Neural crest cell (in vitro differentiated cells): ENCODE results near the gene XAGE1A. TPM values are rescaled to one million over a fixed set of nuclear protein-coding genes. Genes with fewer than 3 reads are reported as not detected.
"Not testable (repeated sequence)": the region's sequence is repeated elsewhere in the genome, so short reads cannot be mapped to it uniquely, and the experiment has no call there.

ENCODE experiments used
- DNase-seq: peaks from one replicate; pipeline ENCODE4 v3.0.0; 2021; ENCODE audit warnings: low read depth, mixed read lengths, low spot score
- H3K27ac Mint-ChIP-seq: one replicate; pipeline ENCODE4 v1.8.0; 2021; ENCODE audit warnings: mild to moderate bottlenecking, mixed read lengths; ENCODE audit not compliant: unreplicated experiment
- H3K27me3 Mint-ChIP-seq: 2 replicates; pipeline ENCODE4 v1.8.0; 2021; ENCODE audit warnings: low read depth, mild to moderate bottlenecking, mixed read lengths
- H3K36me3 Mint-ChIP-seq: 2 replicates; pipeline ENCODE4 v1.8.0; 2021; ENCODE audit warnings: low read depth, mild to moderate bottlenecking, mixed read lengths
- H3K4me1 Mint-ChIP-seq: 2 replicates; pipeline ENCODE4 v1.8.0; 2021; ENCODE audit warnings: mixed read lengths
- H3K4me3 Mint-ChIP-seq: one replicate; pipeline ENCODE4 v1.8.0; 2021; ENCODE audit warnings: mild to moderate bottlenecking, mixed read lengths
- H3K9me3 Mint-ChIP-seq: 2 replicates; pipeline ENCODE4 v1.8.0; 2021; ENCODE audit warnings: mixed read lengths
- CTCF ChIP-seq: fragments of 200-600 bp; sonication (generic); conservative IDR thresholded peaks from 2 replicates; pipeline ENCODE4 v1.5.0; 2021; ENCODE audit warnings: antibody characterized with exemption, mild to moderate bottlenecking
- total RNA-seq: library from RNA; stranded (reverse); gene quantifications from 2 replicates; pipeline ENCODE4 v1.2.1, GENCODE V29; 2021

The XAGE1A gene
- total RNA-seq, 1 donor from 2014 or later: not detected

GRCh38 chrX:52516987-52517325 lies 21.3 kb downstream of the XAGE1A start, which contains the start of gene XAGE1B:
TSS of gene XAGE1B (minus strand) at chrX:52517063. CDS start at chrX:52515527, 1,536 bp downstream.
- DNase-seq, H3K27ac Mint-ChIP-seq, H3K9me3 Mint-ChIP-seq, H3K36me3 Mint-ChIP-seq, H3K4me3 Mint-ChIP-seq, H3K27me3 Mint-ChIP-seq, H3K4me1 Mint-ChIP-seq: not testable (repeated sequence)

DNA sequence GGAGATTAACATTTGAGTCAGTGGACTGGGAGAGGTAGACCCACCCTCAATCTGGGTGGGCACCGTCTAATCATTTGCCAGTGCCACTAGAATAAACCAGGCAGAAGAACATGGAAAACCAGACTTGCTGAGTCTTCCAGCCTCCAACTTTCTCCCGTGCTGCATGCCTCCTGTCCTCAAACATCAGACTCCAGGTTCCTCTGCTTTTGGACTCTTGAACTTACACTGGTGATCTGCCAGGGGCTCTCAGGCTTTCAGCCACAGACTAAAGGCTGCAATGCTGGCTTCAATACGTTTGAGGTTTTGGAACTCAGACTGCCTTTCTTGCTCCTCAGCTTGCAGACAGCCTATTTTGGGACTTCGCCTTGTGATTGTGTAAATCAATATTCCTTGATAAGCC lies 45.4 kb downstream of the XAGE1A start:
- not testable (repeated sequence) for H3K4me3 Mint-ChIP-seq

DNA sequence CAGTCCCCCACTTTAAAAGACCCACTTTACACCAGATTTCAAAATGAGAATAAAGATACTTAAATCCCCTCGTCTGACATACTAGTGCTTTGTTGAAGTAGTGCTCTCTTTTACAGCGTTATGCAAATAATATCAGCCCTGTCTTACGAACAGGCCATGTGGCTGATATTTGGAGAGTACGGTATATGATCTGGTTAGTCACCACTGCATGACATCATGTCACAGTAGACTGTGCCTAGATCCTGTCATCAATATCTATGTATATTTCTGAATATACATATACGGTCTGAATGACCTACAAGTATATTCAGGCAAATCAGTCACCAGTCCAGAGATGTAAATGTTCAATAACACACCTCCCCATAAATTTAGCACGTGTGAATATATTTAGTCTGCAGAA lies 46.7 kb downstream of the XAGE1A start:
- Mint-ChIP-seq H3K4me1 (no peaks in the 10 kb centered on the region), H3K27me3 (no peaks in the 10 kb centered on the region), H3K4me3 (no peak overlapping the region), H3K9me3 (peaks cover 8% of the 10 kb centered on the region), H3K36me3 (no peaks in the 10 kb centered on the region), H3K27ac (no peak overlapping the region)
- no peak for TF ChIP-seq CTCF
- no peak for DNase-seq

More for the DNA sequence above, 45.4 kb downstream of the XAGE1A start:
- H3K27ac Mint-ChIP-seq, H3K36me3 Mint-ChIP-seq, H3K4me1 Mint-ChIP-seq, H3K9me3 Mint-ChIP-seq, DNase-seq, H3K27me3 Mint-ChIP-seq: not testable (repeated sequence)

DNA sequence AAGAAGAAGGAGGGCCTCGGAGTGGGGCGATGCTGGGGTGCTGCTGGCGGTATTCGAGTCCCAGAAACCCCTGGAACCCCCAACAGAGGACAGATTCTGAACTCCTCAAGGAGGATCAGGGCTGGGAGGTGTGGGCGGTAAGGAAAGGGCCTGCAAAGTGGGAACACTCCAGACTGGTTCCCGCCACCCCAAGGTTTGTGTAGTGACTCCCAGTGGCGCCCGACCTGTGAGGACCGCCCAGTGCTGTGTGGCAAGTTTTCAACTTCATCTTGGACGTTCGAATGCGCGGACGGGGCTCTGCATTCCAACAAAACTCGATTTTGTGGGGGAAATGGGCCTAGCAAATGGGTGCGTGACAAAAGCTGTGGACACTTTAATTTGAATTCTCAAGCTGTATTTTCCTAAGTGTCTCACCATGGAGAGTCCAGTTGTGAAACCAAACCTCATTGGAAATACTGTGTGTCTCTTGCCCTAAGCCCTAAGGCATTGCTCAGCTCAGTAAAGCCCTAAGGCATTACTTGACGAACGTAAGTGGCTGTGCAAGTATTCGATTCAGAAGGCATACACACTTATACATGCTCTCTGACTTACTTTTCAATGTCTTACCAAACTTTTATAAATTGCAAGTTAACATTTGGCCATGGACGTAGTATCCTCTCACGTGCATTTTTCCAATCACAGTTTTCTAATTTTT lies 48.7 kb downstream of the XAGE1A start:
- TF ChIP-seq CTCF: no peak
- Mint-ChIP-seq H3K27ac (no peak overlapping the region), H3K36me3 (no peaks in the 10 kb centered on the region), H3K4me3 (no peak overlapping the region), H3K9me3 (peaks cover 8% of the 10 kb centered on the region), H3K4me1 (no peaks in the 10 kb centered on the region), H3K27me3 (no peaks in the 10 kb centered on the region)
- no peak for DNase-seq

DNA sequence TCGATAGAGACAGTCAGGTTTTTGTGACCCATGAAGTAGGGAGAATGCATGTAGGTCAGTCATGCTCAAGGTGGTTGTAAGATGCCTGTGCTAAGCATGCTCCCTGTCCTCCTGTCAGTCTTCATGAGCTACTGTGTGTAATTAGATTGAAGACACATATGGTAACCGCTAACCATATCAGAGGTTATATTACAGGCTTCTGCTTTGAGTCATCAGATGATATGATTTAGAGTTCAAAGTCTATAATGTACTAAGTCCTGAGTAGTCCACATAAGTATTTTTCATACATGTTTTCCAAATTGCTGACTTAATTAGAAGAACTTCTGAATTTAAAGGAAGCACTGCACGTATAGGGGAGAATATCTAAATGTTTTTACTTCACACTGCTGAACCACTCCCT lies 53.2 kb downstream of the XAGE1A start:
- not testable (repeated sequence) for H3K36me3 Mint-ChIP-seq, H3K9me3 Mint-ChIP-seq, H3K4me3 Mint-ChIP-seq, H3K27ac Mint-ChIP-seq, H3K4me1 Mint-ChIP-seq, H3K27me3 Mint-ChIP-seq, DNase-seq

Other genes with a start within 250 kb of the XAGE1A start
- not detected in 2 replicates for gene XAGE2, start 126.8 kb upstream of the XAGE1A start, total RNA-seq
- not detected in 2 replicates for gene XAGE1B, start 21.3 kb downstream of the XAGE1A start, total RNA-seq
- not detected in 2 replicates for gene SSX7, start 159.1 kb downstream of the XAGE1A start, total RNA-seq
- gene SSX2, start 211.4 kb downstream of the XAGE1A start, total RNA-seq: not detected in 2 replicates